SH-SY5Y (cell line): Measurements from ENCODE around the gene SLC39A11.

Source experiments
- GATA2 ChIP-seq: IDR thresholded peaks from 2 replicates; pipeline ENCODE4 v1.6.1; 2011; ENCODE audit warnings: mild to moderate bottlenecking, low read depth, low read length
- GATA3 ChIP-seq: IDR thresholded peaks from 2 replicates; pipeline ENCODE4 v1.6.1; 2011; ENCODE audit warnings: low read depth, mild to moderate bottlenecking, low read length, moderate library complexity

- TF ChIP-seq GATA3 (no peak), GATA2 (no peak)
These were observed 25.7 kb upstream of the SLC39A11 start for GRCh38 chr17:73118139-73118538.
